Hepatocyte (in vitro differentiated cells): Measurements from ENCODE around the gene REEP5.

ENCODE experiments used
- CTCF ChIP-seq: fragments of 200-600 bp; sonication (generic); IDR thresholded peaks from 2 replicates; pipeline ENCODE4 v1.5.1; 2016; ENCODE audit warnings: antibody characterized with exemption, mild to moderate bottlenecking; ENCODE audit not compliant: poor library complexity
- EZH2 ChIP-seq: fragments of 200-600 bp; sonication (generic); IDR thresholded peaks from 2 replicates; pipeline ENCODE4 v1.6.1; 2016; ENCODE audit warnings: antibody characterized with exemption, mild to moderate bottlenecking, borderline replicate concordance
- EZH2phosphoT487 ChIP-seq: fragments of 200-600 bp; sonication (generic); IDR thresholded peaks from one replicate; pipeline ENCODE4 v1.6.1; 2018; ENCODE audit warnings: antibody characterized with exemption, mild to moderate bottlenecking, low read depth, moderate library complexity; ENCODE audit not compliant: unreplicated experiment, severe bottlenecking

DNA sequence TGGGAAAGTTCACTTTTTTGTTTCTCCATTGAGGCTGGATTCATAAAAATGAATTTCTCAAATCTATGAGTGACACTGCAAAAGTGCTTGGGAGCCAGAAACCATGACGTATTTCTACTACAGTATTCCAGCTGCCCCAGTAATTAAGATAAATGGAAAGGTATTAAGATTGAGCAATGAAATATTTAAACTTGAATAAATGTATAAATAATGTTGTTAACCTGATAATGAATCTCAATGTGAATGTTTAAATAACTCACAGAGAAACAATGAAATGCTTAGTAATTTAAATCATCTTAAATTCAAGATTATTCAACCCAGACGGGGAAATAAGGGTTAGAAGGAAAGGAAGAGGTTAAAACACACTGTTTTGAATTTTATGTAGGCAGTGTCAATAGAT is 72.1 kb downstream of the REEP5 start:
- no peak for TF ChIP-seq EZH2
- no peak for TF ChIP-seq CTCF
- TF ChIP-seq EZH2phosphoT487, result no peak
